Measurements from ENCODE around the gene HELT.

HELT gene

DNA sequence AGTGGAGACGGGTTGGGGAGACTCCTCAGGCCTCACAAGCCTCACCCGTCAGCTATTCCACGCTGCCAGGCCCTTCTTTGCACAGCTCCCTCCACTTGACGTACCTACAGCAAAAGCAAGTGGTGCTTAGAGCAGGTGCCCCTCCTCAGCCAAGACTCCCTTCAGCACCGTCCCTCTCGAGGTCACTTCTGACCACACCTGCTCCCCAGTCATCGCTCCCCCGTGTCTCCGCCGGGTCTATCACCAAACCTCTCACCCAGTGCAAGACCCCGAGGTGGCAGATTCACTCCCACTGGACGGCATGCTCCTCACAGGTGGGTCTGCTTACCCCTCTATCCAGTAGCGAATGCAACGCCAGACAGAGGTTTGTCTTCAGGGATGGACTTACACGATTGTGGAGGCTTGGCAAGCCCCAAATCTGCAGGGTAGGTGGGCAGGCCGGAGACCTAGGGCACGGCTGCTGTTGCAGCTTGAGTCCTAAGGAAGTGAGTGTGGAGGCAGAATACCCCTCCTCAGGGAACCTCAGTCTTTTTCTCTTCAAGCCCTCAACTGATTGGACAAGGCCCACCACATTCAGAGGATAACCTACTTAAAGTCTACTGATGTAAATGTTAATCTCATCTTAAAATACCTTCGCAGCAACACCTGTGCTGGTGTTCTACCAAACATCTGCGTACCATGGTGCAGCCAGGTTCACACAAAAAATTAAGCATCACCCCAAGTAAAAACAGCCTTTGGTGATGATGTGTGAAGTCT lies 14.5 kb upstream of the HELT start:
- no peak for FAIRE-seq
- TF ChIP-seq PAX5 (IDR thresholded peaks at IDR 0.05; ENCODE audit: insufficient read depth, low read length, severe bottlenecking), result no peak
- TF ChIP-seq TAF1 (IDR thresholded peaks at IDR 0.05; ENCODE audit: low read depth, low read length), result no peak
- TF ChIP-seq POLR2AphosphoS5 (IDR thresholded peaks at IDR 0.05; ENCODE audit: low read depth, low read length), result no peak
- no peak for TF ChIP-seq POU2F2 (IDR thresholded peaks at IDR 0.05; ENCODE audit: low read depth, low read length)
- TF ChIP-seq POLR2A (IDR thresholded peaks at IDR 0.05; ENCODE audit: low read depth, low read length), result no peak
- no peak for TF ChIP-seq SPI1 (IDR thresholded peaks at IDR 0.05; ENCODE audit: low read depth, low read length)
- DNase-seq (ENCODE audit: insufficient read length, low spot score), result no peak

GRCh38 chr4:185004562-185005218 lies 13.6 kb upstream of the HELT start:
- FAIRE-seq (no peak), DNase-seq (ENCODE audit: insufficient read length, low spot score) (no peak)
- no peak for TF ChIP-seq POLR2A (IDR thresholded peaks at IDR 0.05; ENCODE audit: low read depth, low read length)
- TF ChIP-seq POU2F2 (IDR thresholded peaks at IDR 0.05; ENCODE audit: low read depth, low read length), result no peak
- TF ChIP-seq TAF1 (IDR thresholded peaks at IDR 0.05; ENCODE audit: low read depth, low read length), result no peak
- TF ChIP-seq SPI1 (IDR thresholded peaks at IDR 0.05; ENCODE audit: low read depth, low read length), result no peak

GRCh38 chr4:185005219-185005819 lies 13.0 kb upstream of the HELT start:
- FAIRE-seq, result peak; percentile 94

DNA sequence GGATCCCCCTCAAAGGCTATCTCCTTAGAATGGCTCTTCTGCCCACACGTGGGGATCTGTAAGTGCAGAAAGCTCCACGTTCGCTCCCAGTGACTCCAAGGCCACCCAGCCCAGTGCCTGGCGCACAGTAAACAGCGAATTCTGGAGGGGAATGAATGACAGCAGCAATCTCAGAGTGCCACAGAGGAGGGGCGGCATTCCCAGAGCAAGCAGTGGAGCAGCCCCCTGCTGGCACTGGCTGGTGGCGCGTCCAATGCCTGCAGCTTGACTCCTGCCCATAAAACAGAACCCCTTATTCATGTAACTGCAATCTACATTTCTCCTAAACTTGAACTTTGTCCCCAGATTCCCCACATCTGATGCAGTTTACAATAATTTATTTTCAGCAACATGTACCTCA lies 6.9 kb upstream of the HELT start:
- no peak for DNase-seq (ENCODE audit: insufficient read length, low spot score)
- TF ChIP-seq POLR2A (IDR thresholded peaks at IDR 0.05; ENCODE audit: low read depth, low read length) (no peak), SPI1 (IDR thresholded peaks at IDR 0.05; ENCODE audit: low read depth, low read length) (no peak), PAX5 (IDR thresholded peaks at IDR 0.05; ENCODE audit: insufficient read depth, low read length, severe bottlenecking) (no peak), TAF1 (IDR thresholded peaks at IDR 0.05; ENCODE audit: low read depth, low read length) (no peak), POLR2AphosphoS5 (IDR thresholded peaks at IDR 0.05; ENCODE audit: low read depth, low read length) (no peak), POU2F2 (IDR thresholded peaks at IDR 0.05; ENCODE audit: low read depth, low read length) (no peak)
- FAIRE-seq, result no peak

More at GRCh38 chr4:185005219-185005819, 13.0 kb upstream of the HELT start:
- DNase-seq (ENCODE audit: insufficient read length, low spot score), result peak; percentile 76
- no peak for TF ChIP-seq POLR2AphosphoS5 (IDR thresholded peaks at IDR 0.05; ENCODE audit: low read depth, low read length)
- TF ChIP-seq PAX5 (IDR thresholded peaks at IDR 0.05; ENCODE audit: insufficient read depth, low read length, severe bottlenecking), result no peak

- peak; percentile 52 for FAIRE-seq
- no peak for TF ChIP-seq POU2F2 (IDR thresholded peaks at IDR 0.05; ENCODE audit: low read depth, low read length)
- TF ChIP-seq TAF1 (IDR thresholded peaks at IDR 0.05; ENCODE audit: low read depth, low read length), result no peak
Observed at GRCh38 chr4:185013417-185014125, 4.7 kb upstream of the HELT start.

GRCh38 chr4:185015108-185015507 lies 3.2 kb upstream of the HELT start:
- DNase-seq (ENCODE audit: insufficient read length, low spot score) (no peak), FAIRE-seq (no peak)
- TF ChIP-seq TAF1 (IDR thresholded peaks at IDR 0.05; ENCODE audit: low read depth, low read length), result no peak
- no peak for TF ChIP-seq POLR2AphosphoS5 (IDR thresholded peaks at IDR 0.05; ENCODE audit: low read depth, low read length)
- TF ChIP-seq SPI1 (IDR thresholded peaks at IDR 0.05; ENCODE audit: low read depth, low read length), result no peak
- TF ChIP-seq PAX5 (IDR thresholded peaks at IDR 0.05; ENCODE audit: insufficient read depth, low read length, severe bottlenecking), result no peak
- TF ChIP-seq POLR2A (IDR thresholded peaks at IDR 0.05; ENCODE audit: low read depth, low read length), result no peak

More at GRCh38 chr4:185013417-185014125, 4.7 kb upstream of the HELT start:
- no peak for DNase-seq (ENCODE audit: insufficient read length, low spot score)

DNA sequence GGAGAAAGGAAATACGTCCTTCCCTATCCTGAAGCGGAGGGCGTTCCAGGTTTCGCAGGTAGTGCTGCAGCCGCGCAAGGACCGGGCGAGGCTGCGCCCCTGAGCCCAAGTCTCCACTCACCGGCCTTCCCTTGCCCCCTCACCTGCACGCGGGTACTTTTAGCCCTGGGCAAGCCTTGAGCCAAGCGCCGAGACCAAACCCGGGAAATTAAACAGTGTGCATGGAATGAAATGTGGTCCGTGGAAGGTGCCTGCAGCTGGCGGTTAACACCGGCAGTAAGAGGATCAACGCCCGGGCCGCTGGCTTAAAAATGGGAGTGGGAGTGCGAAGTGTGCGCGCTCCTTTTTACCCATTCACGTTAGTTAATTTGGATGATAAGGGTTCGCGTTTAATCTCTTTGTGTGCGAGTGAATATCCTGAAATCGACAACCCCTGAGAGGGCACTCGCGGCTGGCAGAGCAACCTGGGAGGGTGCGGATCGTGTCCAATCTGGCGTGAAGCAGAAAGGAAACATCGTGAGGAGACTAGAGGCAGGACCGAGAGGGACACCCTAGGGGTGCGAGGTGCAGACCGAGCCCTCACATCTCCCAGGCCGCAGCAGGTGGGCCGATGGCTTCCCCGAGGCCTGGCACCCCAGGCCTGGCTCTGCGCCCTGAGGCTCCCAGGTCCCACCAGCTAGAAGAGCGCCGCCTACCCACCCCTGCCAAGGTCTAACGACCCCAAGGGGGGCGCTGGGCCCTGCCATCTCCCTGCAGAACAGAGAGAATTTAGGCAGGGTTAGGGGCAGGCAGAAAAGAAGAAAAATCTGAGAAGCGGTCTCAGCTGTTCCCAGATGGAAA lies 2.0 kb upstream of the HELT start:
- TF ChIP-seq POLR2AphosphoS5 (IDR thresholded peaks at IDR 0.05; ENCODE audit: low read depth, low read length), result no peak
- no peak for TF ChIP-seq SPI1 (IDR thresholded peaks at IDR 0.05; ENCODE audit: low read depth, low read length)
- no peak for TF ChIP-seq PAX5 (IDR thresholded peaks at IDR 0.05; ENCODE audit: insufficient read depth, low read length, severe bottlenecking)
- no peak for TF ChIP-seq TAF1 (IDR thresholded peaks at IDR 0.05; ENCODE audit: low read depth, low read length)
- no peak for TF ChIP-seq POLR2A (IDR thresholded peaks at IDR 0.05; ENCODE audit: low read depth, low read length)
- TF ChIP-seq POU2F2 (IDR thresholded peaks at IDR 0.05; ENCODE audit: low read depth, low read length), result no peak
- DNase-seq (ENCODE audit: insufficient read length, low spot score) (no peak), FAIRE-seq (no peak)

DNA sequence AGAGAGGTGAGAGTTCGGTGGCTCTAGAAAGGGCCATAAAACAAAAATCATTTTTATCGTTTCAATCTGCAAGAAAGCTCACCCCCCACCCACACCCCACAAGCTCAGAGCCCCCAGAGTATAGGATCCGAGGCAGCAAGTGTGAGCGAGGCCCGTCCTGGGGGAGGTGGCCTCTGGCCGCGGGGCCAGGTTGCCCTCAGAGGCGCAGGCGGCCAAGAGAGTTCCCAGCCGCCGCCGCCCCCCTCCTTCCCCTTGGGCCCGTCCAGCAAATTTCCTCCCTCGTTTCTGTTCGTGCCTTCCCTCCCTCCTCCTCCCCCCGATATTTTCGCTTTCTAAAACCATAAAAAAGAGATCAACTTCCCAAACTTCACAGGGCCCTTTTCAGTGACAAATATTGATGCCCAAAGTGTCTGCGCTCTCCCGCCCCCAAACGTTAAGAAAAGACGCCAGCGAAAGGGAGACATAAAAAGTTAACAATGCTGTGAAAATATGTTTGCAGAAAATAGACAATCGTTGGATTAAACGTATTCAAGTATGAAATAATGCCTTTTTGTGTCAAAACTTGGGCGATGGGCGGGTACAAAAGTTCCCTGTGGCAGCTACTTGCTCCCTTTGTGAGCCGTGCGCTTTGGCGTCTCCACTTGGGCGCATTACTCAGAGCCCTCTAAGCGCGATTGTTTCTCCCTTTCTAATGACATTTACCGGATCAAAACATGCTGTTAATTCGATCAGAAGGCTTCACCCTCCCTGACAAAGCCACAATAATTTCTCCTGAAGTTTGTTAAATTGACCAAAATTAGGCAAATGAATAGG lies 1.1 kb upstream of the HELT start:
- DNase-seq (ENCODE audit: insufficient read length, low spot score) (no peak), FAIRE-seq (no peak)
- TF ChIP-seq TAF1 (IDR thresholded peaks at IDR 0.05; ENCODE audit: low read depth, low read length) (no peak), POU2F2 (IDR thresholded peaks at IDR 0.05; ENCODE audit: low read depth, low read length) (no peak), POLR2AphosphoS5 (IDR thresholded peaks at IDR 0.05; ENCODE audit: low read depth, low read length) (no peak), POLR2A (IDR thresholded peaks at IDR 0.05; ENCODE audit: low read depth, low read length) (no peak), PAX5 (IDR thresholded peaks at IDR 0.05; ENCODE audit: insufficient read depth, low read length, severe bottlenecking) (no peak), SPI1 (IDR thresholded peaks at IDR 0.05; ENCODE audit: low read depth, low read length) (no peak)
